HG02938 (cell line): ENCODE data around the gene LDHAL6A.
"Not testable (repeated sequence)": the region's sequence is repeated elsewhere in the genome, so short reads cannot be mapped to it uniquely, and the experiment has no call there.

ENCODE experiments used
- ATAC-seq: cut with Tn5 transposase; IDR thresholded peaks from one replicate; pipeline ENCODE4 v1.9.1; 2021; ENCODE audit warnings: mild to moderate bottlenecking, moderate library complexity; ENCODE audit not compliant: unreplicated experiment

The LDHAL6A gene

GRCh38 chr11:18455686-18456372 lies at the start of gene LDHAL6A:
Gene LDHAL6A, plus strand, starts transcription at chr11:18455856. Its CDS starts 825 bp downstream, at chr11:18456681.
- no peak for ATAC-seq

- not testable (repeated sequence) for ATAC-seq
Measured at GRCh38 chr11:18407400-18407799, 48.3 kb upstream of the LDHAL6A start.

GRCh38 chr11:18408558-18409291 lies 46.9 kb upstream of the LDHAL6A start:
- no peak for ATAC-seq

DNA sequence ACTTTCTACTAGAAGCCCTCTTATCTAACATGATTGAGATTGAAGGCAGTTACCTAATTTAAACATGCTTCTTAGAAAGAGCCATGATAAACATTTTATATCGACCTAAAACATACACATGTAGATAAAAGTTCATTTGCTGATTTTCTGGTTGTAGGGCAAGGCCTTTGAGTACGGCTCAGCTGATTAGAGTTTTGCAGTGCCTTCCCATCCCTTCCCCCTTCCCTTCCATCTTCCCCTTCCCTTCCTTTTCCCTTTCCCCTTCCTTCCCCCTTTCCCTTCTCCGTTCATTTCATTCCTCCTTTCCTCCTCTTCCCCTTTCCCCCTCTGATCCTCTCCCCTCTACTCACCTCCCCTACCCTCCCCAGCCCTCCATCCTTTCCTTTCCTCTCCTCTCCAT lies 39.2 kb upstream of the LDHAL6A start:
- ATAC-seq = no peak

- ATAC-seq = no peak
Measured at GRCh38 chr11:18419040-18419439, 36.6 kb upstream of the LDHAL6A start.

GRCh38 chr11:18420067-18420466 lies 35.6 kb upstream of the LDHAL6A start:
- ATAC-seq = no peak

GRCh38 chr11:18427240-18427639 lies 28.4 kb upstream of the LDHAL6A start:
- ATAC-seq = no peak

DNA sequence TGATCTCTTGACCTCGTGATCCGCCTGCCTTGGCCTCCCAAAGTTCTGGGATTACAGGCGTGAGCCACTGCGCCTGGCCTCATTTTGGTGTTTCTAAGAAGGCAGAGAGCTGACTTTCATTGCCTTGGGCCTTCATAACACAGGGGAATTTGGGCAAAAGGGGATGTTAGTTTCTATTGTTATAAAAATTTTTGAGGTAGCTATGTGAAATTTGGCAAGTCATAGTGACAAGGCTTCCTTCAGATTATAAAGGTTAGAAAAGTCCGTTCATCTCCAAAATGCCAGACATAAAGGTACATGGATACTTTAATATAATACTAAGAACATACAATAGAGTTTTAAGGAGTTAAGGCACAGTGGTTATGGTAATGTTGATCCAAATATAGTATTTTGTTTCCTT lies 26.3 kb upstream of the LDHAL6A start:
- no peak for ATAC-seq

GRCh38 chr11:18438691-18439090 lies 17.0 kb upstream of the LDHAL6A start:
- no peak for ATAC-seq

- no peak for ATAC-seq
Measured at GRCh38 chr11:18449251-18449650, 6.4 kb upstream of the LDHAL6A start.

- no peak for ATAC-seq
Measured at GRCh38 chr11:18452927-18453326, 2.7 kb upstream of the LDHAL6A start.

GRCh38 chr11:18457450-18457849 lies 1.8 kb downstream of the LDHAL6A start:
- ATAC-seq = no peak

DNA sequence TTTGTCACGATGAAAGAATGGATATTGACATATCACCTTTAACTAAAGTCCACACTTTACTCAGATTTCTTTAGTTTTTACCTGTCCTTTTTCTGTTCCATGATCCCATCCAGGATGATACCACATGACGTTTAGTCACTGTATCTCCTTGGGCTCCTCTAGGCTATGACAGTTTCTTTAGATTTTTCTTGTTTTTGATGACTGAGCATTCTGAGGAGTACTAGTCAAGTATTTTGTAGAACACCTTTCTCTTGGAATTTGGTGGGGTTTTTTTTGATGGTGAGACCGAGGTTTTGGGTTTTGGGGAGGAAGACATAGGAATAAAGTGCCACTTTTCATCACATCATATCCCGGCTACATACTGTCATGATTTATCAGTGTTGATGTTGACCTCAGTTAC lies 4.0 kb downstream of the LDHAL6A start:
- ATAC-seq = no peak

DNA sequence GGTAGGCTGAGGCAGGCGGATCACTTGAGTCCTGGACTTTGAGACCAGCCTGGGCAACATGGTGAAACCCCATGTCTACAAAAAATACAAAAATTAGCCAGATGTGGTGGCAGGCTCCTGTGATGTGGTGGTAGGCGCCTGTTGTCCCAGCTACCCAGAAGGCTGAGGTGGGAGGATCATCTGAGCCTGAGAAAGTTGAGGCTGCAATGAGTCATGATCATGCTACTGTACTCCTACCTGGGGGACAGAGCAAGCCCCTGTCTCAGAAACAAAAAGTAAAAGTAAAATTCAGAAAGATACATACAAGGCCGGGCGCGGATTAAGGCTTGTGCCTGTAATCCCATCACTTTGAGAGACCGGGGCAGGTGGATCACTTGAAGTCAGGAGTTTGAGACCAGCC lies 6.3 kb downstream of the LDHAL6A start:
- no peak for ATAC-seq

DNA sequence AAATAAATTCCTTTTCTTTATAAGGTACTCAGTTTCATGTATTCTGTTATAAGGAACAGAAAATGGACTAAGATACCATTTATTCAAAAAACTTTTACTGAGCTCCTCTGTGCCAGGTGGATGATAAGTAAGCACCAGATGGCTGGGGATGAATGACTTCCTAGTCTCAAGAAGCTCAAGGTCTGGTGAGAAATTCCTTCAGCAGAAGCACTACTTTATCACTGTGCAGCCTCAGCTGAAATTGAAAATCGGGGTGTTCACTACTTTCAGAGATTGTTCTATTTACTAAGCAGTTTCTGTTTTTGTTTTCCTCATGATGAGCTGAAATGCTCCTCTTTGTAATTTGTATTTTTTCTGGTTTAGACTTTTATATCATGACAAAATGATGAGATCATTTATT lies 7.8 kb downstream of the LDHAL6A start:
- no peak for ATAC-seq

GRCh38 chr11:18466402-18466801 lies 10.7 kb downstream of the LDHAL6A start:
- no peak for ATAC-seq

GRCh38 chr11:18468059-18468458 lies 12.4 kb downstream of the LDHAL6A start:
- no peak for ATAC-seq

- no peak for ATAC-seq
Measured at GRCh38 chr11:18468961-18469360, 13.3 kb downstream of the LDHAL6A start.

DNA sequence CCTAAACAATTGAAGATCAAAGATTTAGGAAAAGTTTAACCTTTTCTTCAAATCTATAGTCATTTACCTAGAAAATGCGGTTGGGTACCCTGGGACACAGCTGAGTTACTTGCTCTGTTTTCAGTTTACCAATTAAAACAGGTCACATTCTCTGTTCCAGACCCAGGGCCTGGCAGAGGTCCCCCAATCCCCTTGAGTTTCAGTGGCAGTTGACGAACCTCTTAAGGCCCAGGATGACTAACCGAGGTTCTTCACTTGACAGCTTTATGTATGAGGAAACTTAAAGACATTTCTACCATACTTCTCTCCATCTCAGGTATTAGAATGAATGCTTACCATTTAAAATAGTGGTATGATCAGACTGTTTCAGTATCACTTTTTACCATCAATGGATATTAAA lies 16.3 kb downstream of the LDHAL6A start:
- no peak for ATAC-seq

DNA sequence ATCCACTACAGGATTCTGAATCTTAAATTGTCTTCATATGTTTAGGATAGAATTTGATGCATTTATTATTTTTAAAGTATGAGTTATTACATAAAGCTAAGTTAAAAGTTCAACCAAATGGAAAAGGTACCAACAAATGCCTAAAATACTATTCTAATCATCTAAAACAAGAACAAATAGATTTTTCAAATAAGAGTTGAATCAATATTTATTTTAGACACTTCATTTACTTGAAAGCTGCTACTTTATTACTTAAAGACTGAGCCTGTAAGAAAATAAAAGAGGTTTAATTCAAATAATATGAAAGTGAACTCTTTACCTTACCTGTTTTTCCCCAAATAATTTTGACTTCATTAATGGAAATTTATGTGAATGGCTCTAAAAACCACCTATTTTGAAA lies 16.9 kb downstream of the LDHAL6A start:
- no peak for ATAC-seq

DNA sequence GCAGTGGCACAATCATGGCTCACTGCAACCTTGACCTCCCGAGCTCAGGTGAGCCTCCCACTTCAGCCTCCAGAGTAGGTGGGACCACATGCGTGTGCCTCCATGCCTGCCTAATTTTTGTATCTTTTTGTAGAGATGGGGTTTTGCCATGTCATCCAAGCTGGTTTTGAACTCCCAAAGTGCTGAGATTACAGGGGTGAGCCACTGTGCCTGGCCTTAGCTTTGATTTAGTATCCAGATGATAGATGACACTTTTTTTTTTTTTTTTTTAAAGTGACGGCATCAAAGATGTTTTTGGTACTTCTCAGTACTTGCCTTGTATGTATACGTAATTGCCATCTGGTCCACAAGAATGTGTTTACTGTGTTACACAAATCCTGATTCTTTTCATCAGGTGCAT lies 23.4 kb downstream of the LDHAL6A start:
- no peak for ATAC-seq

DNA sequence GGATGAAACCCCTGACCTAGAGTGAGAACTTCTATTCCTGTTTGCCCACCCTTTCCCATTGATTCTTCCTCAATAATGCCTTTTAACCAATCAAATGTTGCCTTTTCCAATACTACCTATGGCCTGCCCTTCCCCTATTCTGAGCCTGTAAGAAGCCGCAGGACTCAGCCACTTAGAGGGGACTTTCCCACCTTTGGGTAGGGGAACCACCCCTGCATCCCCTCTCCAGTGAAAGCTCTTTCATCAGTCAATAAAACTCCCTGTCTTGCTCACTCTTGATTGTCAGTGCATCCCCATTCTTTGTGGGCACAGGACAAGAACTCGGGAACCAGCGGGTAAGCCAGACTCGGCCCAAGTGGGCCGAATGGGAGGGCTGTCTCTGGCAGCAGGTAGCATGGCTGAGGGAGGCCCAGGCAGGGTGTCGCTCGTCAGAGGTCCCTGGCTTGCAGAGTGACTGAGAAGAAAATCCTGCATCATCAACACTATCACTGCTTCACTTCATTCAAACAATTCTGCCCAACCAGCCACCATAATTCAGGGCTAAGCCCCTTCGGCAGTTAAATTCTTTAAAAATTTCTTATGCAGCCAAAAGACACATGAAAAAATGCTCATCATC lies 30.4 kb downstream of the LDHAL6A start:
- ATAC-seq = peak; percentile 67
